HL-60/S4 treated with phorbol 12-myristate 13-acetate at 8.2 ng/mL for 4 days and 3 days (cell line): Measurements from ENCODE around the gene RAP1A.
"Not testable (repeated sequence)": the region's sequence is repeated elsewhere in the genome, so short reads cannot be mapped to it uniquely, and the experiment has no call there.

ENCODE experiments used
- in situ Hi-C: fragments of 300-500 bp; cut with MboI; formaldehyde crosslinking; loops from 2 replicates; pipeline ENCODE4 v1.15.0; 2022; ENCODE audit warnings: low sequenced_read_pairs

RAP1A gene

GRCh38 chr1:111658622-111659021, 39.0 kb downstream of the RAP1A start:
- in situ Hi-C loops, result no loop called here

GRCh38 chr1:111660204-111661150, 40.9 kb downstream of the RAP1A start:
- in situ Hi-C loops, result no loop called here

- in situ Hi-C loops, result no loop called here
Measured at GRCh38 chr1:111664652-111665051, 45.1 kb downstream of the RAP1A start.

- in situ Hi-C loops, result no loop called here
Measured at GRCh38 chr1:111665497-111665896, 45.9 kb downstream of the RAP1A start.

GRCh38 chr1:111666828-111667227, 47.2 kb downstream of the RAP1A start:
- in situ Hi-C loops, result no loop called here

GRCh38 chr1:111669268-111669667, 49.7 kb downstream of the RAP1A start:
- in situ Hi-C loops, result no loop called here

- in situ Hi-C loops, result no loop called here
Measured at GRCh38 chr1:111671852-111672251, 52.3 kb downstream of the RAP1A start.

GRCh38 chr1:111672331-111672730, 52.7 kb downstream of the RAP1A start:
- in situ Hi-C loops, result no loop called here

GRCh38 chr1:111677604-111678003, 58.0 kb downstream of the RAP1A start:
- in situ Hi-C loops, result no loop called here

GRCh38 chr1:111679541-111679940, 60.0 kb downstream of the RAP1A start:
- in situ Hi-C loops, result no loop called here

GRCh38 chr1:111680212-111680800, 60.7 kb downstream of the RAP1A start:
- in situ Hi-C loops, result not testable (repeated sequence)

- in situ Hi-C loops, result not testable (repeated sequence)
Measured at GRCh38 chr1:111685293-111686153, 65.9 kb downstream of the RAP1A start.

- in situ Hi-C loops, result no loop called here
Measured at GRCh38 chr1:111690306-111690617, 70.7 kb downstream of the RAP1A start.

GRCh38 chr1:111691886-111692285, 72.3 kb downstream of the RAP1A start:
- in situ Hi-C loops, result no loop called here

- in situ Hi-C loops, result no loop called here
Measured at GRCh38 chr1:111695801-111696200, 76.2 kb downstream of the RAP1A start.

GRCh38 chr1:111696330-111696729, 76.7 kb downstream of the RAP1A start:
- in situ Hi-C loops, result no loop called here

GRCh38 chr1:111699268-111699667, 79.7 kb downstream of the RAP1A start:
- in situ Hi-C loops, result no loop called here

- in situ Hi-C loops, result no loop called here
Measured at GRCh38 chr1:111702504-111703050, 83.0 kb downstream of the RAP1A start.

- in situ Hi-C loops, result no loop called here
Measured at GRCh38 chr1:111704240-111704639, 84.7 kb downstream of the RAP1A start.

- in situ Hi-C loops, result no loop called here
Measured at GRCh38 chr1:111704776-111705175, 85.2 kb downstream of the RAP1A start.

- in situ Hi-C loops, result no loop called here
Measured at GRCh38 chr1:111705841-111706240, 86.3 kb downstream of the RAP1A start.
